Common myeloid progenitor, CD34-positive (primary cell): Measurements from ENCODE around the gene CAMK1D.

Source experiments
- CTCF ChIA-PET: fragments of 350-600 bp; sonication (Branson Sonifier 250); formaldehyde crosslinking; loops from one replicate; lab custom pipeline; 2021; ENCODE audit warnings: antibody characterized with exemption; lab: Charles Lee
- POLR2A ChIA-PET: fragments of 350-600 bp; sonication (Branson Sonifier 250); formaldehyde crosslinking; loops from one replicate; lab custom pipeline; 2021; ENCODE audit warnings: antibody characterized with exemption; lab: Charles Lee
- DNase-seq, 3 donors: peaks; one replicate each; pipeline versions ENCODE4 v3.0.0 to v3.0.0-alpha.2; 2013
- H3K27ac ChIP-seq, 2 experiments: 1 replicate in 1 of 2; 2 replicates in 1 of 2; pipeline ENCODE4 v1.7.0; 2013; ENCODE audit warnings: inconsistent platforms in 2 of 2, low read length in 2 of 2, mild to moderate bottlenecking in 2 of 2, low read depth in 1 of 2, moderate library complexity in 1 of 2; ENCODE audit not compliant: severe bottlenecking in 2 of 2, insufficient read depth in 1 of 2, poor library complexity in 1 of 2
- H3K27me3 ChIP-seq, 5 experiments: replicated peaks in 2 of 5; 1 replicate in 3 of 5; 2 replicates in 2 of 5; pipeline versions ENCODE4 v1.6.1 to v1.7.0; 2013; ENCODE audit warnings: low read length in 4 of 5, mild to moderate bottlenecking in 2 of 5, moderate library complexity in 2 of 5, inconsistent platforms in 1 of 5; ENCODE audit not compliant: insufficient read depth in 5 of 5, control insufficient read depth in 4 of 5
- H3K36me3 ChIP-seq, 4 experiments: 1 replicate in 2 of 4; 2 replicates in 2 of 4; pipeline versions ENCODE4 v1.6.1 to v1.7.0; 2013; ENCODE audit warnings: low read length in 3 of 4, control low read depth in 1 of 4, mild to moderate bottlenecking in 1 of 4; ENCODE audit not compliant: control insufficient read depth in 4 of 4, insufficient read depth in 4 of 4
- H3K4me1 ChIP-seq, 4 experiments: 1 replicate in 3 of 4; 2 replicates in 1 of 4; pipeline versions ENCODE4 v1.6.1 to v1.7.1; 2013; ENCODE audit warnings: low read length in 3 of 4, mild to moderate bottlenecking in 3 of 4, control low read depth in 1 of 4, inconsistent platforms in 1 of 4, moderate library complexity in 1 of 4; ENCODE audit not compliant: control insufficient read depth in 4 of 4, insufficient read depth in 4 of 4; ENCODE audit errors: control extremely low read depth in 1 of 4
- H3K4me3 ChIP-seq, 7 experiments: 1 replicate in 4 of 7; 2 replicates in 3 of 7; pipeline versions ENCODE4 v1.5.1 to v1.7.0; 2013; ENCODE audit warnings: mild to moderate bottlenecking in 7 of 7, low read length in 6 of 7, moderate library complexity in 6 of 7, inconsistent platforms in 2 of 7, low read depth in 2 of 7, control low read depth in 1 of 7; ENCODE audit not compliant: insufficient read depth in 4 of 7, control insufficient read depth in 1 of 7; ENCODE audit errors: extremely low read depth in 1 of 7
- H3K9me3 ChIP-seq, 5 experiments: 1 replicate in 4 of 5; 2 replicates in 1 of 5; pipeline versions ENCODE4 v1.6.1 to v1.7.1; 2013; ENCODE audit warnings: low read length in 4 of 5, mild to moderate bottlenecking in 2 of 5, inconsistent platforms in 1 of 5, low read depth in 1 of 5, moderate library complexity in 1 of 5; ENCODE audit not compliant: control insufficient read depth in 4 of 5, insufficient read depth in 2 of 5; ENCODE audit errors: control extremely low read depth in 1 of 5
- WGBS: methylation state at CpG from one replicate; pipeline ENCODE4 v1.1.5; 2013; ENCODE audit not compliant: insufficient coverage; 5-methylcytosine and 5-hydroxymethylcytosine counted together

The CAMK1D gene

GRCh38 chr10:12394241-12395033, 45.1 kb downstream of the CAMK1D start:
- H3K4me1 ChIP-seq = peaks cover 3 to 27% (median 14%) of the 10 kb centered on the region in 4 experiments
- no peak overlapping the region for H3K27ac ChIP-seq
- H3K27me3 ChIP-seq = no peaks in the 10 kb centered on the region
- H3K4me3 ChIP-seq = no peak overlapping the region
- no peaks in the 10 kb centered on the region for H3K36me3 ChIP-seq
- ChIA-PET POLR2A (no interaction called here), CTCF (no interaction called here)
- no peaks in the 10 kb centered on the region for H3K9me3 ChIP-seq
- WGBS = 100% methylated on average over 3 of the region's 8 CpGs
- DNase-seq = no peak

GRCh38 chr10:12396093-12396492, 46.7 kb downstream of the CAMK1D start:
- H3K4me3 ChIP-seq = no peak overlapping the region
- peaks cover 0 to 12% (median 6%) of the 10 kb centered on the region in 4 experiments for H3K4me1 ChIP-seq
- DNase-seq = no peak
- 100% methylated on average over 9 of the region's 9 CpGs for WGBS
- no peaks in the 10 kb centered on the region for H3K27me3 ChIP-seq
- ChIA-PET CTCF (no interaction called here), POLR2A (no interaction called here)
- no peak overlapping the region for H3K27ac ChIP-seq
- peaks cover 0 to 3% (median 0%) of the 10 kb centered on the region in 4 experiments for H3K36me3 ChIP-seq
- no peaks in the 10 kb centered on the region for H3K9me3 ChIP-seq

GRCh38 chr10:12396567-12396966, 47.2 kb downstream of the CAMK1D start:
- CTCF ChIA-PET = interaction anchor here (0.7 to 1.4 kb wide), 2 partner anchors 14 to 21 kb away, joined by 3 read pairs; no protein-coding TSS in a partner anchor
- H3K4me3 ChIP-seq = no peak overlapping the region
- DNase-seq = no peak
- POLR2A ChIA-PET = no interaction called here
- H3K27ac ChIP-seq = no peak overlapping the region
- H3K27me3 ChIP-seq = no peaks in the 10 kb centered on the region
- peaks cover 0 to 3% (median 0%) of the 10 kb centered on the region in 4 experiments for H3K36me3 ChIP-seq
- H3K4me1 ChIP-seq = peaks cover 0 to 7% (median 2%) of the 10 kb centered on the region in 4 experiments
- H3K9me3 ChIP-seq = no peaks in the 10 kb centered on the region
- whole genome bisulfite sequencing = 88% methylated on average over 6 of the region's 6 CpGs

GRCh38 chr10:12397147-12397896, 48.0 kb downstream of the CAMK1D start:
- H3K4me3 ChIP-seq = no peak overlapping the region
- ChIA-PET CTCF (interaction anchor here (0.7 to 1.4 kb wide), 2 partner anchors 15 to 20 kb away, joined by 3 read pairs; no protein-coding TSS in a partner anchor), POLR2A (no interaction called here)
- H3K27ac ChIP-seq = no peak overlapping the region
- WGBS = 99% methylated on average over 9 of the region's 10 CpGs
- no peaks in the 10 kb centered on the region for H3K4me1 ChIP-seq
- no peaks in the 10 kb centered on the region for H3K27me3 ChIP-seq
- DNase-seq = no peak
- no peaks in the 10 kb centered on the region for H3K9me3 ChIP-seq
- peaks cover 0 to 3% (median 0%) of the 10 kb centered on the region in 4 experiments for H3K36me3 ChIP-seq

- peaks cover 0 to 3% (median 1%) of the 10 kb centered on the region in 4 experiments for H3K36me3 ChIP-seq
- no peaks in the 10 kb centered on the region for H3K4me1 ChIP-seq
- H3K9me3 ChIP-seq = no peaks in the 10 kb centered on the region
- no peaks in the 10 kb centered on the region for H3K27me3 ChIP-seq
- ChIA-PET POLR2A (no interaction called here), CTCF (interaction anchor here (1.4 kb wide), 1 partner anchor 19 kb away, joined by 3 read pairs; no protein-coding TSS in a partner anchor)
- WGBS = no CpG with 5 or more reads among the region's 2 CpGs
- no peak overlapping the region for H3K27ac ChIP-seq
- no peak for DNase-seq
- no peak overlapping the region for H3K4me3 ChIP-seq
Observed at GRCh38 chr10:12397941-12398340, 48.6 kb downstream of the CAMK1D start.

GRCh38 chr10:12400266-12400931, 51.1 kb downstream of the CAMK1D start:
- no peak overlapping the region for H3K4me3 ChIP-seq
- CTCF ChIA-PET = interaction anchor here (0.8 to 1.4 kb wide), 2 partner anchors 18 to 69 kb away, joined by 3 to 8 read pairs; no protein-coding TSS in a partner anchor
- WGBS = 98% methylated on average over 6 of the region's 11 CpGs
- no peaks in the 10 kb centered on the region for H3K27me3 ChIP-seq
- DNase-seq = no peak
- no peak overlapping the region for H3K27ac ChIP-seq
- H3K4me1 ChIP-seq = peaks cover 1 to 8% (median 6%) of the 10 kb centered on the region in 4 experiments
- POLR2A ChIA-PET = interaction anchor here (0.6 kb wide), 1 partner anchor 213 kb away, joined by 6 read pairs; no protein-coding TSS in a partner anchor
- H3K36me3 ChIP-seq = peaks cover 0 to 3% (median 1%) of the 10 kb centered on the region in 4 experiments
- no peaks in the 10 kb centered on the region for H3K9me3 ChIP-seq
